Panc1 (cell line): Measurements from ENCODE around the gene TMEM95.

Experiments
- CTCF ChIP-seq: fragments of 450-650 bp; IDR thresholded peaks from 2 replicates; pipeline ENCODE4 v1.5.1; 2017; ENCODE audit warnings: mild to moderate bottlenecking
- SIN3A ChIP-seq: IDR thresholded peaks from 2 replicates; pipeline ENCODE4 v1.6.1; 2012; ENCODE audit warnings: low read depth, mild to moderate bottlenecking, low read length, moderate library complexity, borderline replicate concordance; ENCODE audit not compliant: insufficient read depth

GRCh38 chr17:7384489-7385081 lies 29.6 kb downstream of the TMEM95 start:
- TF ChIP-seq CTCF = no peak
- TF ChIP-seq SIN3A = no peak
